ENCODE data around the gene GALNTL6.

The GALNTL6 gene

DNA sequence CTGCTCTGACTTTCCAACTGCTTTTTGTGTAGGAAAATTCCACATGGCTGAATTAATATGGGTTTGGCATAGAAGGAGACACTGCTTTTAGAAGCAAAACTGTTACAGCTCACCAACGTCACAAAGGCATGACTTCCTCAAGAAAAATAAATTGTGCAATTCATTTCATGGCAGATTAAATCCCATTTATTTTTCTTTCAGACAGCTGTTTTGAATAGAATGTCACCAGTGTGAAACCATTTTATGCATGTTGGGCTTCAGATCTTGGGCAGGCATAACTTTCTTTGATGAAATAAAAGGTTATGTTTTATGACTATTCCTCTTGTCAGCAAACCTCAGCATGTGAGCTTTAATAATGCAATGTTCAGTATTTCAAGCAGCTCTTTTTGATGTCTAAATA, 542.8 kb downstream of the GALNTL6 start:
- TF ChIP-seq, protein P1, sequence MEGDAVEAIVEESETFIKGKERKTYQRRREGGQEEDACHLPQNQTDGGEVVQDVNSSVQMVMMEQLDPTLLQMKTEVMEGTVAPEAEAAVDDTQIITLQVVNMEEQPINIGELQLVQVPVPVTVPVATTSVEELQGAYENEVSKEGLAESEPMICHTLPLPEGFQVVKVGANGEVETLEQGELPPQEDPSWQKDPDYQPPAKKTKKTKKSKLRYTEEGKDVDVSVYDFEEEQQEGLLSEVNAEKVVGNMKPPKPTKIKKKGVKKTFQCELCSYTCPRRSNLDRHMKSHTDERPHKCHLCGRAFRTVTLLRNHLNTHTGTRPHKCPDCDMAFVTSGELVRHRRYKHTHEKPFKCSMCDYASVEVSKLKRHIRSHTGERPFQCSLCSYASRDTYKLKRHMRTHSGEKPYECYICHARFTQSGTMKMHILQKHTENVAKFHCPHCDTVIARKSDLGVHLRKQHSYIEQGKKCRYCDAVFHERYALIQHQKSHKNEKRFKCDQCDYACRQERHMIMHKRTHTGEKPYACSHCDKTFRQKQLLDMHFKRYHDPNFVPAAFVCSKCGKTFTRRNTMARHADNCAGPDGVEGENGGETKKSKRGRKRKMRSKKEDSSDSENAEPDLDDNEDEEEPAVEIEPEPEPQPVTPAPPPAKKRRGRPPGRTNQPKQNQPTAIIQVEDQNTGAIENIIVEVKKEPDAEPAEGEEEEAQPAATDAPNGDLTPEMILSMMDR (conservative IDR thresholded peaks at IDR 0.05), result no peak
- no peak overlapping the region for H3K27ac ChIP-seq

DNA sequence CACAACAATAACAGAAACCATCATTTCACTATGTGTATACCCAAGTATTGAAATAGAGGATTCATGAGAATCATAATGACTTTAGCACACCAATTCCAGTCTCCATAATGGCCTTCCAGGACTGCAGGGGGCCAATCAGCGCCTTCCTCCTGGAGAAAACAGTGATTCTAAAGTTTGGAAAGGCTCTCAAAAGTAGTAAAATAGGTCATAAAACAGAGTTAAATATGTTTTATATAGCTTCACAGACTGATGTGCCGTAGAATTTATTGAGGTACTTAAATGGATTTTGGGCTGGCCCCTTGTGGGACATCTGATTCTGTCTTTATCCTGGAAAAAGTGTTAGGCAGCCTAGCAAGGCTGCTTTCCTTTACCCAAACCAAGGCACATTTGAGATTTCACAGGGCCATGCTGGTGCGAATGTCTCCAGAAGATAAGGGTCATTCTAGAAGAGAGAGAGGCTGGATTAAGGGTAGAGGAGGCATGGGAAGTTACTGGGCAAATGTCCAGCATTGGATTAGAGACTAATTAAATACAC, 543.9 kb downstream of the GALNTL6 start:
- TF ChIP-seq, protein P1 (conservative IDR thresholded peaks at IDR 0.05), result no peak
- H3K27ac ChIP-seq, result no peak overlapping the region

DNA sequence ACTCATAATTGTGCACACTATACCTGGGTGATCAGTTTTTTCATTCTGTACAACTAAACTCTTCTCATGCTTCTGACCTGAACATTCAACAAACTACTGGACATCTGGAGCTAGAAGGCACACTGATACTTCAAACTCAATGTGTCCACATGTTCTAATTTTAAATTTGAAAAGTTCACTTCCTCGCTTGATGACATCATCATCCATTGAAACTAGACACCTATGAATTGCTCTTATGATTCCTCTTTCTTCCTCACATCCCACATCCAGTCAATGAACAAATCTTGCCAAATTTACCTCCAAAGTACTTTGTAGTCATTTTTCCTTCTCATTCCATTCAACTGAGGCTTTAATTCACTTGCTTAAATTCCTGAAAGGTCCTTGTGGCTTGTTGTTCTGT, 549.4 kb downstream of the GALNTL6 start:
- TF ChIP-seq, protein P1 (conservative IDR thresholded peaks at IDR 0.05), result no peak
- H3K27ac ChIP-seq, result no peak overlapping the region

DNA sequence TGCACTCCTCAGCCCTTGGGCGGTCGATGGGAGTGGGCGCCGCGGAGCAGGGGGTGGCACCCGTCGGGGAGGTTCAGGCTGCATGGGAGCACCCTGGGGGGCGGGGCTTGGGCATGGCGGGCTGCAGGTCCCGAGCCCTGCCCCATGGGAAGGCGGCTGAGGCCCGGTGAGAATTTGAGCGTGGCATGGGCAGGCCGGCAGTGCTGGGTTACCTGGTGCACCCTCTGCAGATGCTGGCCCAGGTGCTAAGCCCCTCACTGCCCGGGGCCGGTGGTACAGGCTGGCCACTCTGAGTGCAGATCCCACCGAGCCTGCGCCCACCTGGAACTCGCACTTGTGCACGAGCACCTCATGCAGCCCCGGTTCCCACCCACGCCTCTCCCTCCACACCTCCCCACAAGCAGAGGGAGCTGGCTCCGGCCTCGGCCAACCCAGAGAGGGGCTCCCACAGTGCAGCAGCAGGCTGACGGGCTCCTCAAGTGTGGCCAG, 556.3 kb downstream of the GALNTL6 start:
- no peak overlapping the region for H3K27ac ChIP-seq
- TF ChIP-seq, protein P1 (conservative IDR thresholded peaks at IDR 0.05), result no peak

DNA sequence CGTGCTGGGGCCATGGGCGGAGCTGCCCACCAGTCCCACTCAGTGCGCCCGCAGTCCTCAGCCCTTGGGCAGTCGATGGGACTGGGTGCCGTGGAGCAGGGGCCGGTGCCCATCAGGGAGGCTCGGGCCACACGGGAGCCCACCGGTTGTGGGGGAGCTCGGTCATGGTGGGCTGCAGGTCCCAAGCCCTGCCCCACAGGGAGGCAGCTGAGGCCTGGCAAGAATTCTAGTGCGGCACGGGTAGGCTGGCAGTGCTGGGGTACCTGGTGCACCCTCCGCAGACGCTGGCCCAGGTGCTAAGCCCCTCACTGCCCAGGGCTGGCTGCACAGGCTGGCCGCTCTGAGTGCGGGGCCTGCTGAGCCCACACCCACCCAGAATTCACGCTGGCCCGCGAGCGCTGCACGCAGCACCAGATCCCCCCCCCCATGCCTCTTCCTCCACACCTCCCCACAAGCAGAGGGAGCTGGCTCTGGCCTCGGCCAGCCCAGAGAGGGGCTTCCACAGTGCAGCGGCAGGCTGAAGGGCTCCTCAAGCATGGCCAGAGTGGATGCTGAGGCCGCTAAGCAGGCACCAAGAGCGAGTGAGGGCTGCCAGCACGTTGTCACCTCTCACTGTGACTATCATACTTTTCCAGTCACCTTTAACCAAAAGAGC, 564.4 kb downstream of the GALNTL6 start:
- TF ChIP-seq, protein P1 (conservative IDR thresholded peaks at IDR 0.05), result no peak
- H3K27ac ChIP-seq, result no peak overlapping the region

DNA sequence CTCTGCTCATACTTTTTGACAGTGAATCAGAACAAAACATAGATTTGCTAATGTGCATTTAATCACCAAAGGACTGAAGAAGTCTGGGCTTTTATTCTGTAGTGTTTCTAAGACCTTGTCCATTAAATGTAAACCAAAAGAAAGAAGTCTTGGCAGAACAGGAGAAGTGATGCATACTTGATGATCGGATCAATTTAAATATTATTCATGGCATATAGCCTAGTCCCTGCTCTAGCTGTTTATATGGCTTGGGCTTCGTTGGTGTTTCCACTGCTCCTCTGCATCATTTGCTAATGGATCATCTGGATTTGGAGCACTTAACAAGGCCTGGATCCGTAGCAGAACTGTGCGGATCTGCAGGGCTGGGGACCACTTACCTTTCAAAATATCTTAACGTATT, 566.6 kb downstream of the GALNTL6 start:
- TF ChIP-seq, protein P1 (conservative IDR thresholded peaks at IDR 0.05), result no peak
- H3K27ac ChIP-seq, result no peak overlapping the region

DNA sequence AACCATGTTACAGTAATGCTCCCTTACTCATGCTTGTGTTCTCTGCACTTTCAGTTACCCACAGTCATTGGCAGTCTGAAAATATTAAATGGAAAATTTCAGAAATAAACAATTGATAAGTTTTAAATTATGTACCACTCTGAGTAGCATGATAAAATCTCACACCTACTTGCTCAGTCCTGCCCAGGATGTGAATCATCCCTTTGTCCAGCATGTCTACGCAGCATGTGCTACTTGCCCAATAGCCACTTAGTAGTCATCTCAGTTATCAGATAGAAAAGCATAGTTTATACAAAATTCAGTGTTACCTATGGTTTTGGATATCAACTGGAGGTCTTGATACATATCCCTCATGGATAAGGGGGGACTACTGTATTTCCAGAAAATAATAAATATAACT, 577.1 kb downstream of the GALNTL6 start:
- H3K27ac ChIP-seq, result no peak overlapping the region
- TF ChIP-seq, protein P1 (conservative IDR thresholded peaks at IDR 0.05), result no peak

Data from VCaP (cell line).